Brain microvascular endothelial cell (primary cell): ENCODE measurements around the gene PTCRA.

Experiments
- DNase-seq: peaks from one replicate; pipeline ENCODE4 v3.0.0-alpha.2; 2020
- H3K27ac ChIP-seq: fragments of 250-450 bp; sonication (Bioruptor Pico); 2 replicates; pipeline ENCODE4 v1.5.1; 2020; ENCODE audit warnings: mild to moderate bottlenecking, moderate library complexity
- H3K27me3 ChIP-seq: fragments of 250-450 bp; sonication (Bioruptor Pico); replicated peaks from 2 replicates; pipeline ENCODE4 v1.5.1; 2020; ENCODE audit warnings: mild to moderate bottlenecking
- H3K36me3 ChIP-seq: fragments of 250-450 bp; sonication (Bioruptor Pico); replicated peaks from 2 replicates; pipeline ENCODE4 v1.5.1; 2020; ENCODE audit warnings: mild to moderate bottlenecking
- H3K4me3 ChIP-seq: 2 replicates; pipeline ENCODE4 v1.5.1; 2011; ENCODE audit warnings: low read depth, mild to moderate bottlenecking, control low read depth, low read length, moderate library complexity
- CTCF ChIP-seq: IDR thresholded peaks from 2 replicates; pipeline ENCODE4 v1.5.1; 2011; ENCODE audit warnings: low read depth, mild to moderate bottlenecking, moderate library complexity, low read length, control low read depth, inconsistent platforms; ENCODE audit errors: missing control alignments
- in situ Hi-C: cut with HindIII; loops from 2 replicates; pipeline ENCODE4 v1.10.0; 2017; ENCODE audit warnings: low sequenced_read_pairs, low pct_ligation_motif_present

Gene PTCRA

GRCh38 chr6:42970871-42971612 is 55.2 kb downstream of the PTCRA start:
- H3K36me3 ChIP-seq: no peaks in the 10 kb centered on the region
- no peak overlapping the region for H3K27ac ChIP-seq
- in situ Hi-C loops: no loop called here
- DNase-seq: no peak
- no peak overlapping the region for H3K4me3 ChIP-seq
- TF ChIP-seq CTCF: no peak
- no peaks in the 10 kb centered on the region for H3K27me3 ChIP-seq

- in situ Hi-C loops: no loop called here
- H3K36me3 ChIP-seq: no peaks in the 10 kb centered on the region
These were observed 56.0 kb downstream of the PTCRA start for GRCh38 chr6:42971746-42972327.

GRCh38 chr6:42973926-42974325 is 58.1 kb downstream of the PTCRA start:
- no peak overlapping the region for H3K27ac ChIP-seq
- TF ChIP-seq CTCF: no peak
- in situ Hi-C loops: no loop called here
- DNase-seq: no peak
- no peaks in the 10 kb centered on the region for H3K27me3 ChIP-seq
- H3K4me3 ChIP-seq: no peak overlapping the region
- no peaks in the 10 kb centered on the region for H3K36me3 ChIP-seq

More at GRCh38 chr6:42971746-42972327, 56.0 kb downstream of the PTCRA start:
- no peak for DNase-seq
- no peaks in the 10 kb centered on the region for H3K27me3 ChIP-seq
- no peak overlapping the region for H3K4me3 ChIP-seq
- no peak for TF ChIP-seq CTCF
- H3K27ac ChIP-seq: no peak overlapping the region

- H3K36me3 ChIP-seq: no peaks in the 10 kb centered on the region
- no peak for TF ChIP-seq CTCF
- no peak for DNase-seq
- in situ Hi-C loops: no loop called here
- no peak overlapping the region for H3K4me3 ChIP-seq
- no peaks in the 10 kb centered on the region for H3K27me3 ChIP-seq
- no peak overlapping the region for H3K27ac ChIP-seq
These were observed 59.2 kb downstream of the PTCRA start for GRCh38 chr6:42974919-42975505.
